G401 (cell line): ENCODE measurements around the gene KYAT1. TPM values are rescaled to one million over a fixed set of nuclear protein-coding genes. Genes with fewer than 3 reads are reported as not detected.

Experiments
- DNase-seq: peaks from one replicate; pipeline ENCODE4 v3.0.0-alpha.2; 2015; ENCODE audit warnings: low spot score
- in situ Hi-C: cut with HindIII; loops from 2 replicates; pipeline ENCODE4 v1.10.0; 2016; ENCODE audit warnings: low sequenced_read_pairs, mixed read lengths
- total RNA-seq: library from RNA; depleted of rRNA; stranded (reverse); fragments of >200 nt; shearing (Covaris generic); gene quantifications from 2 replicates; pipeline ENCODE4 v1.2.3, GENCODE V29; 2014

KYAT1 gene
- total RNA-seq, 1 experiment from 2014 or later: 10.5 TPM

DNA sequence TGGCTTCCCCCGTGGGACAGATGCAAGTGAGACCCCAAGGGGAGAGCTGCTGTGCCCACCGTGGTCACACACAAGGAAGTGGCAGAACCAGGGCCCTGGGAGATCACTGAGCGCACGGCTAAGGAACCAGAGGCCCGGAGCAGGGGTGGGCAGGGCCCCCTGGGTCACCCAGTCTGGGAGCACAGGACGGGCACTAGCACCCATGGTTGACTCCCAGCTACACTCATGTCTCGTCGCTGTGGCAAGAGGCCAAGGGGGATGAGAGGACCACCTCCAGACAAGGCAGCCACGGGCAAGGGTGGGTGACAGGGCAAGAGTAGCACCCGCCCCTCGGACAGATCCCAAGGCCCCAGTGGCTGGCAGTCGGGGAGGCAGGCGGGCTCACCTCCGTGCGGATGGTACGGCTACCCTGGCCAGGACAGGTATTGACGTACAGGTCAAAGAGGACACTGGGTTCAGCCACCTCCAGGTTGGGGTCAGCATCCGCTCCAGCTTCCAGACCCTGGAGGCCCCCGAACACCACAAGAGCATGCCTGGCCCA lies 58.3 kb downstream of the KYAT1 start:
- in situ Hi-C loops: no loop called here

GRCh38 chr9:128822407-128823042 lies 59.2 kb downstream of the KYAT1 start:
- no peak for DNase-seq
- in situ Hi-C loops: no loop called here

More for the DNA sequence above, 58.3 kb downstream of the KYAT1 start:
- no peak for DNase-seq

- in situ Hi-C loops: no loop called here
- DNase-seq: no peak
Observed at GRCh38 chr9:128821584-128822406, 60.0 kb downstream of the KYAT1 start.

- DNase-seq: no peak
Observed at GRCh38 chr9:128820665-128821583, 60.8 kb downstream of the KYAT1 start.

DNA sequence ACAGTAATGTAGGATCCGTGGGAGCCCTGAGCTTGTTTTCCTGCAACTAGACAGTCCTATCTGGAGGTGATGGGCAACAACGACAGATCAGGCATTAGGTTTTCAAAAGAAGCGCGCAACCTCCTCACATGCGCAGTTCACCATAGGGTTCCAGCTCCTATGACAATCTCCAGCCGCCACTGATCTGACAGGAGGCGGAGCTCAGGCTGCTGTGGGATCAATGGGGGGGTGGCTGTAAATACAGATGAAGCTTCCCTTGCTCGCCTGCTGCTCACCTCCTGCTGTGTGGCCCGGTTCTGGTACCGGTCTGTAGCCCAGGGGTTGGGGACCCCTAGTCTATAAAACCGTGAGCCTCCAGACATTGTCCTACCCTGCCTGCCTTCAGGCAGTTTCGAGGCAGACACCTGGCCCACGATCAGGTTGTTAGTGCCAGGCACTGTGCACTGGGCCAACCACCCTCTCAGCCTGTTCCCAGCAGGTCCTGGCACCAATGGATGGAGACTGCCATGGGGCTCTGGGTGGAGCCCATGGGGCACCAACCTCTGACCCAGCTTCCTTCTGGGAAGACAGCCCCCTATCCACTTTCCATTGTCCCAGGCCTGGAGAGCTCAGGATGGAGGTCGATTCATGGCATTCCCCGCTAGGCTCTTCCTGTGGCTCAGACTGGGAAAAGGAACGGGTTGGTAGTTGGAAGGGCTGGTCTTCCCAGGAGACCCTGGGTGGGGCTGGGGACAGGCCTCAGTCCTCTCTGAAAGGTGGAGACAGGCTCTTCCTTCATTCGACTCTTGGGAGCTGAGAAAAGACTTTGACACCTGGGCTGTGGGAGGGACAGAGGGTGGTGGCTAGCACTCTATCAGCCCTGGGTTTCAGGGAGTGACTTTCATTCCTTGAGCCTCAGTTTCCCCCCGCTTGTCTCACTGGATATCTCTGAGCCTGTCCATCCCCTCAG lies 61.8 kb downstream of the KYAT1 start:
- in situ Hi-C loops: no loop called here
- DNase-seq: peak; percentile 83

More at GRCh38 chr9:128820665-128821583, 60.8 kb downstream of the KYAT1 start:
- in situ Hi-C loops: no loop called here

- peak; percentile 35 for DNase-seq
- in situ Hi-C loops: no loop called here
Observed at GRCh38 chr9:128818839-128819715, 62.7 kb downstream of the KYAT1 start.

- DNase-seq: peak; percentile 96
- in situ Hi-C loops: no loop called here
Observed at GRCh38 chr9:128818099-128818838, 63.5 kb downstream of the KYAT1 start, which contains the start of gene ENDOG. Gene ENDOG (plus strand): TSS chr9:128818500. CDS start chr9:128818685, 185 bp downstream.

DNA sequence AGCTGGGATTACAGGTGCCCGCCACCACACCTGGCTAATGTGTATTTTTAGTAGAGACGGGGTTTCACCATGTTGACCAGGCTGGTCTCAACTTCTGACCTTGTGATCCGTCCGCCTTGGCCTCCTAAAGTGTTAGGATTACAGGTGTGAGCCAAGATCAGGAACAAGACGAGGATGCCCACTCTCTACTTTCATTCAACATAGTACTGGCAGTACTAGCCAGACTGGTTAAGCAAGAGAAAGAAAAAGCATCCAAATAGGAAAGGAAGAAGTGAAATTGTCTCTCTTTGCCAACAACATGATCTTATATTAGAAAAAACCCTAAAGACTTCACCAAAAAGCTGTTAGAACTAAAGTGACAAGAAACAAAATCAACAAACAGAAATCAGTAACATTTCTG lies 70.9 kb downstream of the KYAT1 start:
- DNase-seq: no peak
- in situ Hi-C loops: no loop called here

- no peak for DNase-seq
- in situ Hi-C loops: loop anchor here (5.0 kb wide), 2 partner anchors 43 to 83 kb away; no protein-coding TSS in a partner anchor
Observed at GRCh38 chr9:128809831-128810230, 71.9 kb downstream of the KYAT1 start.

DNA sequence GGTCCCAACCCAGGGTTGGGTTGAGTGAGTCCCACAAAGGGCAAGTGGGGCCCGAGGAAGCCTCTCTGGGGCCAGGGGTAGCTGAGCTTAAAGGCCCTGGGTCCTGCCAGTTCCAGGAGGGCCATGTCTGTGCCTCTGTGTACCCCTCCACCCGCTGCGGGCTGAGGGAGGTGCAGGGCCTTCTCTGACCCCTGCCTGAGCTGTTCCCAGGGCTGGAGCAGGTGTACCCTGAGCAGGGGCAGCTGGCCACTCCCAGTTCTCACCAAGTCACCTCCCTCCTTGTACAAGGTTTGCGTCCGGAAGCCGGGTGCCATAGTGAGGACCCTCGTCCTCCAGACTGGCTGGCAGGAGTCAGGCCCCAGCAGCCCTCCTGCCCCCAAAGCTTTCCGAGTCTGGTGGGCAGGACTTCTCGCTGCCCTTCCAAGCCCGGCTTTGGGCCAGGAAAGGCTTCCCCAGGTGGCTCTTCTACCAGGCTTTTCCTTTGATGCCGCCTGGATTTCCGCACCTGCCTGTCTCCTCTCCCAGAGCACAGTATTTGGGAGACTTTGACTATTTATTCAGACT lies 72.6 kb downstream of the KYAT1 start:
- DNase-seq: no peak
- in situ Hi-C loops: loop anchor here (5.0 kb wide), 2 partner anchors 42 to 82 kb away; no protein-coding TSS in a partner anchor

DNA sequence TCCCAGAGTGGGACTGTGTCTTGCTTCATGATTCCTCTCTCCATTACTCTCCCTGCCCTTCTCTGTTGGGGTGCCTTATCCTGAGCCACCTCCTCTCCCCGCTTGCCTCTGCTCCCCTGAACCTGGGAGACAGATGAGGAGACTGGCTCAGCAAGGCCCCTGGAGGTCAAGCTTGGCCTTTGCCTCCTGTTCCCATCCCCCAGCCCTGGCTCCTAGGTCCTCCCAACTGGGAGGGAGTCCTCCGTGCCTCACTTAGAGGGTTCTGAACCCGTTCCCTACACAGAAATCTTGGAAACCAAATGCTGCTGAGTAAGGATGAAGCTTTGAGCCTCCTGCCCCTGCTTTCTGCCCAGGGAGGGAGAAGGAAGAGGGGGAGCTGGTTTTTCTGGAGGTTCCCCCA lies 73.2 kb downstream of the KYAT1 start:
- no peak for DNase-seq
- in situ Hi-C loops: loop anchor here (5.0 kb wide), 2 partner anchors 41 to 81 kb away; no protein-coding TSS in a partner anchor

- no peak for DNase-seq
- in situ Hi-C loops: loop anchor here (5.0 kb wide), 2 partner anchors 41 to 81 kb away; no protein-coding TSS in a partner anchor
Observed at GRCh38 chr9:128807827-128808226, 73.9 kb downstream of the KYAT1 start.

- in situ Hi-C loops: loop anchor here (5.0 kb wide), 2 partner anchors 38 to 78 kb away; no protein-coding TSS in a partner anchor
- no peak for DNase-seq
Observed at GRCh38 chr9:128805661-128806060, 76.1 kb downstream of the KYAT1 start.

- no peak for DNase-seq
Observed at GRCh38 chr9:128802482-128802881, 79.3 kb downstream of the KYAT1 start.

GRCh38 chr9:128800061-128800460 lies 81.7 kb downstream of the KYAT1 start:
- DNase-seq: no peak
- in situ Hi-C loops: no loop called here

More at GRCh38 chr9:128802482-128802881, 79.3 kb downstream of the KYAT1 start:
- in situ Hi-C loops: no loop called here

DNA sequence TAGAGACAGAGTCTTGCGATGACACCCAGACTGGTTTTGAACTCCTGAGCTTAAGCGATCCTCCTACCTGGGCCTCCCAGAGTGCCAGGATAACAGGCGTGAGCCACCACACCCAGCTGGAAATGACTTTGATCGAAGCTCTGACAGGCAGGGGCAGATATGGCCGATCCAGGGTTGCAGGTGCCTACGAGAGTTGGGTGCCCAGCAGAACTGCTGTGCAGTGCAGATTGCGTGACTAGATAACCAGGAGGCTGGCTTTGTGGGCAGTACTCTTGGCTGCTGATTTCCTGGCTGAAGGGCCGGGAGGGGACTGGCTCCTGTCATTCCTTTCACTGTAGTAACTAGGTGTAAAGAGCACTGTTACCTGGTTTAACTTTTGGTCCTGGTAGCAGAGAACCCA lies 82.9 kb downstream of the KYAT1 start:
- DNase-seq: no peak
- in situ Hi-C loops: no loop called here
